EL (cell line): ENCODE measurements around the gene TLE1.

ENCODE experiments used
- DNase-seq: peaks from one replicate; pipeline ENCODE4 v3.0.0-alpha.2; 2016

Gene TLE1

DNA sequence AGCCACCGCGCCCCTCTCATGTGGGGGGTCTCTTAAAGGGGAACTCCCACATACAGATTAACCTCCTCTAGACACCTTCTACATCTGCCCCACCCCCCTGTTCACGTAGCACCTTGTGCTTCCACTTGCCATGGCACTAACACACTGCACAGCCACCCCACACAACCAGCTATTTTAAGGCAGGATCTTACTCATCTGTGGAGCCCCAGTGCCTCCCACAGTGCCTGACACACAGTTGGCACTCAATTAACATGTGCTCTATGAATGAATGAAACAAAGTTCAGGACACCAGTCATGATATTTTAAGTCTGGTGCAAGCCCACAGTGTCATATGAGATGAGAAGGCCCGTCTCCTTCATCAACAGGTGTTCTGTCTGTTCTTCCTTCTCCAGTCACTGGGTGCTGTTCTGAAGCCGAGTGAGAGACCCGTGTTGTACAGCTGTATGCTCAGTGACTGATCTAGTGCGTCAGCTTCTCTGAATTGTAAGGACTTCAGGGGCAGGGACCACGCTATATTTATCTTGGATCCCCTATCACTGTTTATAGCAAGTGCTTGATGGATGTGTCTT, 149.1 kb downstream of the TLE1 start:
- DNase-seq: no peak

DNA sequence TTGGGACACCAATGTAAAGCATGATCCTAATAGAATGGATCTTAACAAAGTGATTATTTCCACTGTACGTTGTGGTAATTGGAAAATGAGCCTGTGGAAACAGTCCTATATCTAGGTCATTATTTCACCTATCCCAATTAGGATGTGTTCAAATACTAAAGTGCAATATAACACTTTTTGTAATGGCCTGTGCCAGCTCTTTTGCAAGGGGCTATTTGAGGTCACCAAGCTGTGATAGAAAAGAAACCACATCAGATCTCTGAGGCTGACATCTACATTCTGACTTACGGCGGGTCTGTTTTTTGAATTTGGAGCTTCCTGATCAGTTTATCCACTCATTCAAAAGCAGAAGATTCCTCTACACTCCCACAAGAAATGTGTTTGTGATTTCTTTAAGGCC, 150.0 kb downstream of the TLE1 start:
- no peak for DNase-seq

DNA sequence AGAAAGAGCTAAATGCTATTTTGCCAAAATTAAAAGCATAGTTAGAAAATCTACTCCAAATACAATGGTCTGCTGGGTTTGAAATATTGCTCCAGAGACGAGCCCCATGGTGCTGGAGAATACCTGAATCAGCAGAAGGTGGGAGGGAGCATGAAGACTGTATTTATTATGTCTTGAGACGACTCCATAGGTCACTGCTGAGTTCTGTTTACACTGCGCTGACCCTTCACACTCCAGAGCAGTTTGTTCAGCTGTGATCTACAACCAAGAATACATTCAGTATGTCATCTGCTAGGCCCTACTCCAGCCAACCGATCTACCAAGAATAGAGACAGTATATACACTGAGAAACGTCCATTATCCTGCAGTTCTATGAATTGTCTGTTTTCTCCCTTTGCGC, 150.5 kb downstream of the TLE1 start:
- DNase-seq: no peak

- DNase-seq: no peak
Measured at GRCh38 chr9:81537964-81538363, 151.4 kb downstream of the TLE1 start.

DNA sequence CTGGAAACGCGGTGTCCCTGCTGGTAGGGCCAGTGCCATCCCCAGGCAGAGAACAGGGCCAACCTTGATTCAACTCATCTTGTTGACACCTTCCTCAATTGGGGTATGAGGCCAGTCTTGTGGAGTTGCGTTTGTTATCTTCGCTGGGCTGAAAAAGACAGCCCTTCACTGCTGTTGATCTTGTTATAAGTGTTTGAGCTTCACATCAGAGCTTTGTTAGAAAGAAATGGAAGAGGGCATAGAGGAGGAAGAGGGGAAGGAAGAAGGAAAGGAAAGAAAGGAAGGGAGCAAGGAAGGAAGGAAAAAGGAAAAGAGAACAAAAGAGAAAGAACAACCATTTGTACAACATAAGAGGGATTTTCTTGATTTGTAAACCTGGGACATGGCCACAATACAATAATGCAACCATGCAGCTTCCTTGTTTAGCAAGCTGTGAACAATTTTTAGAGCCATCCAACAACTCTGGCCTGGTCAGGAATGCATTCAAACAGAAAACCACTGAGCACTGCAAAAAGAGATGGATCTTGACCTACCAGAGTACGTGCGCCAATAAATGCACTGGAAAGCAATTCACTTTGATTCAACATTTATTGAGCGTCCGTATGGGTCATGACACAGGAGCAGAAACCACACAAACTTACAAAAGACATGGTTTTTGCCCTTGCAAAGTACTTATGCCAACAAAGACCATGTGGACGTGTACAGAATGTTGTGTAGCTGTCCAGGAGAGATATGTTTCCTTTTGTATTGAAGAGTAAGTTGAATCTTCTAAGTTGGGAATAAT, 152.9 kb downstream of the TLE1 start:
- DNase-seq: no peak

DNA sequence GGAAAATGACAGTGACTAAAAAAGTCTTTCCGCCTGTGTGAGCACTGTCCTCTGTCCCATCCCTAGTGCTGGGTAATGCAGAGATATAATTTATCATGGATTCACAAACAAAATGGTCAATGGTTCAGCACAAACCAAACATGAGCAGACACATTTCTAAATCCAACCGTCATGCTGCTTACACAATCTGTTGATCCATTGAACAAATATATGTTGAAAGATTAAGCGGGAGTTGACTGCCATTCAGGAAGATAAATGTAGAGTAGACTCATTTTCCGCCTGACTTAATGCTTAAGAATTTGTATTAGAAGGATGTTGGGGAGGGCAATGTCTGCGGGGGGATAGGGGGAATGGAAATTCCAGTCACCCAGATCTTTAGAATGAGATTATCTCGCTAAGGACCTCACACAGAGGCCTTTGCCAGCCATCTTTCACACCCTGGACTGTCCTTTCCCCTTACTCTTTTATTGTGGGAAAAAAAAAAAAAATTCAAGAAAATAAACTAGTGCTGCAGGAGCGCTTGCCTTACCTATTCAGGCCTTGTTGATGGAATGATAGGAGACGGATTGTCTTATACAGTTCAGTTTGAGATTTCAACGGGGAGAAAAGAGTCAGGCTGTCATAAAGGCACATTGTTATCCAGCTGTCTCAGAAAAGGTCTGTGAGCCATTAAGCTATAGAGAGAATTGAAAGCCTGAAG, 153.7 kb downstream of the TLE1 start:
- peak; percentile 7 for DNase-seq

GRCh38 chr9:81534138-81534875, 155.0 kb downstream of the TLE1 start:
- no peak for DNase-seq
